ENCODE results near the gene GAS2L1. TPM values are rescaled to one million over a fixed set of nuclear protein-coding genes. Genes with fewer than 3 reads are reported as not detected.

GAS2L1 gene
- total RNA-seq, result 10 to 100 TPM; 21.0 to 22.3 TPM
- polyA plus RNA-seq, result 10 to 100 TPM; 11.4 to 21.5 TPM
- long read RNA-seq, donor 1, partial matches to known transcripts, result 0 of 5 reads
- long read RNA-seq, donor 1, other reads (novel, unspliced or antisense), result 4 of 5 reads
- long read RNA-seq, donor 2, transcript GAS2L1-208 (6 exons, 2,925 nt), result major isoform, 10 of 29 reads
- long read RNA-seq, donor 2, partial matches to known transcripts, result 11 of 29 reads
- long read RNA-seq, donor 2, other reads (novel, unspliced or antisense), result 3 of 29 reads

DNA sequence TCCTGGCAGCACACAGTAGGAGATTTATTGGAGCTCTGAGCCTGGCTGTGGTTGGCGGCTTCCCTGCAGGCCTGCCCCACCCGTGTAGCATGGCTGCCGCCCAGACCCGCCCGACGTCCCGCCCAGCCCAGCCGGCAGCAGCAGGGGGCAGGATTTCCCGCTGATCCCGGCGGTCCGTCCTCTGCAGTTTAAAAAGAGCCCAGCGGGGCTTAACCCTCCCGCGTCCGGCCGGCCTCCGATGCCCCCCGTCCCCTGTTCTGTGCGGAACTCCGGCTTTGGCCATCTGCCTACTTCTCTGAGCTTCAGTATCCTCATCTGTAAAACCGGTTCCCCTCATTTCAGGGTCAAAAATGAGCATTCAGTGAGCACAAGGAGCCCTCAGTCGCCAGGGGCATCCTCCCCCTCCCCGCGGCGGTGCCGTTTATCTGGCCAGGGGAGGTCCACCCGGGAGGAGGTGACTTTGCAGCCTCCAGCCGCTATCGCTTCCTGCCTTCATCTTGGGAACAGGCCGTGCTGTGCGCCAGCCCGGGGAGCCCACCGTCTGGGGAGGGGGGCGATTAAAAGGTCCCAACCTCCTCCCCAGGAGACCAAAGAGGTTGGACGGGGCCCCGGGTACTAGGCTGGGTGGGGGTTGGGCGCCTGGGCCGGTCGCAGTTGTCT is at the start of gene GAS2L1:
TSS of gene GAS2L1 (plus strand) at position 476 of the 660 bp plus-strand sequence. CDS start 1,456 bp downstream, outside the sequence.
- DNase-seq (peak; percentile 93 to 94), ATAC-seq (ENCODE audit: low FRiP score) (peak; percentile 84)
- intact Hi-C loops (cut with DNase I), result loop anchor here (2.0 to 5.0 kb wide), 3 partner anchors 38 to 51 kb away; partner anchors contain the start of genes EWSR1 (in 2 of the 2) and RHBDD3 (in 1 of the 2)
- peak within 1 kb of the TSS in 1 of 2 donors; percentile 61 for H3K27ac ChIP-seq (ENCODE audit: low read depth in 1 of 2, low read length in 2 of 2)
- H3K36me3 ChIP-seq (ENCODE audit: control insufficient read depth in 1 of 2, insufficient read depth in 2 of 2, low read length in 1 of 2), result no peaks in the 10 kb centered on the region
- peak within 1 kb of the TSS; percentile 77 to 92 for H3K4me3 ChIP-seq (ENCODE audit: low read length in 2 of 2)
- whole genome bisulfite sequencing, 2 donors, result 0 to 1% methylated on average over 40 of the region's 40 CpGs
- H3K4me1 ChIP-seq (ENCODE audit: control insufficient read depth in 1 of 2, insufficient read depth in 2 of 2, low read length in 2 of 2), result no peaks in the 10 kb centered on the region
- no peaks in the 10 kb centered on the region for H3K27me3 ChIP-seq (ENCODE audit: control insufficient read depth in 1 of 2, insufficient read depth in 2 of 2, low read length in 1 of 2)
- no peaks in the 10 kb centered on the region for H3K9me3 ChIP-seq (ENCODE audit: control insufficient read depth, low read length)

DNA sequence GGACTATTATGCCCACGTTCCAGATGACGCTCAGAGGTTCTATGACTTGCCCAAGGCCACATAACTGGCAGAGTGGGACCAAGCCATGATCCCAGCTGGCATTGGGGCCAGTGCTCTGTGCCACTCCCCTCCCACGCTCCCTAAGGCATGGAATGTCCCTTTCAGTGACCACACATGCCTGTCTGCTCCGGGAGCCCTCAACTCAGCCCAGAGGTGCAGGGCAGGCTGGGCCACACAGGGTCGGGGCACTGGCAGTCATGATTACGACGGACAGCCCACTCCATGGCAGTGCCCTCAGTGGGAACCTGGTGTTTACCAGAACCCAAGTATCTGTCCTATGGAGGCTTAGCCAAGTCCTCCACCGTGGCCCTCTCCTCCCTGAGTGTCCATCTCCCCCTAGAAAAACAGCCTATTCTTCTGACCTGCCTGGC is 48.7 kb upstream of the GAS2L1 start:
- Histone ChIP-seq H3K4me1 (ENCODE audit: control insufficient read depth in 1 of 2, insufficient read depth in 2 of 2, low read length in 2 of 2) (no peaks in the 10 kb centered on the region), H3K27ac (ENCODE audit: low read depth in 1 of 2, low read length in 2 of 2) (no peak overlapping the region), H3K36me3 (ENCODE audit: control insufficient read depth in 1 of 2, insufficient read depth in 2 of 2, low read length in 1 of 2) (no peaks in the 10 kb centered on the region), H3K9me3 (ENCODE audit: control insufficient read depth, low read length) (no peaks in the 10 kb centered on the region), H3K27me3 (ENCODE audit: control insufficient read depth in 1 of 2, insufficient read depth in 2 of 2, low read length in 1 of 2) (no peaks in the 10 kb centered on the region), H3K4me3 (ENCODE audit: low read length in 2 of 2) (no peak overlapping the region)
- ATAC-seq (ENCODE audit: low FRiP score) (no peak), DNase-seq (no peak)
- 70 to 71% methylated on average over 8 of the region's 8 CpGs for WGBS, 2 donors
- intact Hi-C loops (cut with DNase I), result no loop called here

GRCh38 chr22:29258407-29259252 is 47.8 kb upstream of the GAS2L1 start:
- 89% methylated on average over 15 to 17 of the region's 17 CpGs for WGBS, 2 donors

GRCh38 chr22:29259253-29259899 is 47.1 kb upstream of the GAS2L1 start:
- Histone ChIP-seq H3K4me3 (ENCODE audit: low read length in 2 of 2) (no peak overlapping the region), H3K36me3 (ENCODE audit: control insufficient read depth in 1 of 2, insufficient read depth in 2 of 2, low read length in 1 of 2) (no peaks in the 10 kb centered on the region), H3K27ac (ENCODE audit: low read depth in 1 of 2, low read length in 2 of 2) (no peak overlapping the region), H3K4me1 (ENCODE audit: control insufficient read depth in 1 of 2, insufficient read depth in 2 of 2, low read length in 2 of 2) (no peaks in the 10 kb centered on the region), H3K27me3 (ENCODE audit: control insufficient read depth in 1 of 2, insufficient read depth in 2 of 2, low read length in 1 of 2) (no peaks in the 10 kb centered on the region), H3K9me3 (ENCODE audit: control insufficient read depth, low read length) (no peaks in the 10 kb centered on the region)
- intact Hi-C loops (cut with DNase I), result no loop called here
- 78 to 82% methylated on average over 11 of the region's 11 CpGs for WGBS, 2 donors
- DNase-seq (no peak), ATAC-seq (ENCODE audit: low FRiP score) (no peak)

More at GRCh38 chr22:29258407-29259252, 47.8 kb upstream of the GAS2L1 start:
- H3K4me3 ChIP-seq (ENCODE audit: low read length in 2 of 2), result no peak overlapping the region
- no peak overlapping the region for H3K27ac ChIP-seq (ENCODE audit: low read depth in 1 of 2, low read length in 2 of 2)
- no peaks in the 10 kb centered on the region for H3K27me3 ChIP-seq (ENCODE audit: control insufficient read depth in 1 of 2, insufficient read depth in 2 of 2, low read length in 1 of 2)
- DNase-seq, result no peak
- no peaks in the 10 kb centered on the region for H3K4me1 ChIP-seq (ENCODE audit: control insufficient read depth in 1 of 2, insufficient read depth in 2 of 2, low read length in 2 of 2)
- H3K9me3 ChIP-seq (ENCODE audit: control insufficient read depth, low read length), result no peaks in the 10 kb centered on the region
- intact Hi-C loops (cut with DNase I), result no loop called here
- no peak for ATAC-seq (ENCODE audit: low FRiP score)
- H3K36me3 ChIP-seq (ENCODE audit: control insufficient read depth in 1 of 2, insufficient read depth in 2 of 2, low read length in 1 of 2), result no peaks in the 10 kb centered on the region

DNA sequence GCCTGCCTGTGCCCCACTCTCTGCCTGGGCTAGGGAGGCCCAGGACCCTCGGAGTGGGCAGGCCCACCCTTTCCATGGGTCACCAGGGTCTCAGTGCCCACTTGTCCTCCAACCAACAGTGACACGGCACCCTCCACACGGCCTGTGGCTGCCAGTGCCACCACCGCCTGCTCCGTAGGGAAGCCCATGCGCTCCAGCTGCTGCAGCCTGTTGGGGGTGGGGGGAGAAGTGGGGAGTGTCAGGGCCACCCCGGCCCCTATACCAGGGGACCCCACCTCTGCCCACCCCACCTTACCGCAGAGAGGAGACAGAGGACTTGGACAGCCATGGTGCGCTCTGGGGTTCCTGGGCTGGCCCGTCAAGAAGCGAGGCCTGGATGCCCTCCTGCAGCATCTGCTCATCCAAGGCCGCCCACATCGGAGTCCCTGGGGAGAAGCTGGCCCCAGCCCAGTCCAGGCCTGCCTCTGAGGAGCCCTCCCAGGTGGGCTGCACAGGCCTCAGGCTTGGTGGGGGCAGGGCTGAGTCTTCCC is 46.4 kb upstream of the GAS2L1 start:
- no peak for DNase-seq
- WGBS, 2 donors, result 88% methylated on average over 12 to 13 of the region's 13 CpGs

GRCh38 chr22:29260601-29261315 is 45.7 kb upstream of the GAS2L1 start:
- Histone ChIP-seq H3K36me3 (ENCODE audit: control insufficient read depth in 1 of 2, insufficient read depth in 2 of 2, low read length in 1 of 2) (no peaks in the 10 kb centered on the region), H3K9me3 (ENCODE audit: control insufficient read depth, low read length) (no peaks in the 10 kb centered on the region), H3K4me3 (ENCODE audit: low read length in 2 of 2) (no peak overlapping the region), H3K27ac (ENCODE audit: low read depth in 1 of 2, low read length in 2 of 2) (no peak overlapping the region), H3K4me1 (ENCODE audit: control insufficient read depth in 1 of 2, insufficient read depth in 2 of 2, low read length in 2 of 2) (no peaks in the 10 kb centered on the region), H3K27me3 (ENCODE audit: control insufficient read depth in 1 of 2, insufficient read depth in 2 of 2, low read length in 1 of 2) (no peaks in the 10 kb centered on the region)
- ATAC-seq (ENCODE audit: low FRiP score) (no peak), DNase-seq (no peak)
- 52 to 54% methylated on average over 16 to 17 of the region's 17 CpGs for WGBS, 2 donors
- intact Hi-C loops (cut with DNase I), result no loop called here

More for the DNA sequence above, 46.4 kb upstream of the GAS2L1 start:
- no peak for ATAC-seq (ENCODE audit: low FRiP score)
- intact Hi-C loops (cut with DNase I), result no loop called here
- Histone ChIP-seq H3K27ac (ENCODE audit: low read depth in 1 of 2, low read length in 2 of 2) (no peak overlapping the region), H3K36me3 (ENCODE audit: control insufficient read depth in 1 of 2, insufficient read depth in 2 of 2, low read length in 1 of 2) (no peaks in the 10 kb centered on the region), H3K9me3 (ENCODE audit: control insufficient read depth, low read length) (no peaks in the 10 kb centered on the region), H3K27me3 (ENCODE audit: control insufficient read depth in 1 of 2, insufficient read depth in 2 of 2, low read length in 1 of 2) (no peaks in the 10 kb centered on the region), H3K4me1 (ENCODE audit: control insufficient read depth in 1 of 2, insufficient read depth in 2 of 2, low read length in 2 of 2) (no peaks in the 10 kb centered on the region), H3K4me3 (ENCODE audit: low read length in 2 of 2) (no peak overlapping the region)

DNA sequence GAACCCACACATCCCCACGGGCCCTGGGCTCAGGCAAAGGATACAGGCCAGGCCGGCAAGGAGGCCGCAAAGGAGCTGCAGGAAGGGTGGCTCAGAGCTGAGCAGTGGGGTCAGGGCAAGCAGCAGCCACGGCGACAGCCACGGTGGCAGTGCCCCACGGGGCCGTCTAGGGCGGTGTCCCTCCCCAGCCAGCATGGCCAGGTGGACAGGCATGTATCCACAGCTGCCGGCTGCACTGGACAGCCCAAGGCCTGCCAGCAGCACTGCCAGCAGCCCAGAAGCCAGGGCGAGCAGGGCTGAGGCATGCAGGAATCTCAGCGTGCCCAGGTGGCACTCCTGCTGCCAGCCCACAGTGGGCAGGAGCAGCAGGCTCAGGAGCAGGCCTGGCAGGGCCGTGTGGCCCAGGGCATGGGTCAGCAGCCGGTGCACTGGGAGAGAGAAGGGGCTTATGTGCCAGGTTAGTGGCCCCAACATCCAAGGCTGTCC is 42.6 kb upstream of the GAS2L1 start:
- WGBS, 2 donors, result 85 to 88% methylated on average over 14 of the region's 14 CpGs
- H3K4me3 ChIP-seq (ENCODE audit: low read length in 2 of 2), result no peak overlapping the region
- no peak overlapping the region for H3K27ac ChIP-seq (ENCODE audit: low read depth in 1 of 2, low read length in 2 of 2)
- H3K4me1 ChIP-seq (ENCODE audit: control insufficient read depth in 1 of 2, insufficient read depth in 2 of 2, low read length in 2 of 2), result no peaks in the 10 kb centered on the region
- intact Hi-C loops (cut with DNase I), result no loop called here
- H3K36me3 ChIP-seq (ENCODE audit: control insufficient read depth in 1 of 2, insufficient read depth in 2 of 2, low read length in 1 of 2), result no peaks in the 10 kb centered on the region
- ATAC-seq (ENCODE audit: low FRiP score), result no peak
- DNase-seq, result no peak
- H3K9me3 ChIP-seq (ENCODE audit: control insufficient read depth, low read length), result no peaks in the 10 kb centered on the region
- no peaks in the 10 kb centered on the region for H3K27me3 ChIP-seq (ENCODE audit: control insufficient read depth in 1 of 2, insufficient read depth in 2 of 2, low read length in 1 of 2)
